ENCODE data around the gene RSPRY1. TPM values are rescaled to one million over a fixed set of nuclear protein-coding genes. Genes with fewer than 3 reads are reported as not detected.

Gene RSPRY1
- total and polyA plus RNA-seq, 2 of the 8 experiments (the other 6 are each of a cell fraction or from before 2014, with no cell fraction given): 11.5 to 32.5 TPM

DNA sequence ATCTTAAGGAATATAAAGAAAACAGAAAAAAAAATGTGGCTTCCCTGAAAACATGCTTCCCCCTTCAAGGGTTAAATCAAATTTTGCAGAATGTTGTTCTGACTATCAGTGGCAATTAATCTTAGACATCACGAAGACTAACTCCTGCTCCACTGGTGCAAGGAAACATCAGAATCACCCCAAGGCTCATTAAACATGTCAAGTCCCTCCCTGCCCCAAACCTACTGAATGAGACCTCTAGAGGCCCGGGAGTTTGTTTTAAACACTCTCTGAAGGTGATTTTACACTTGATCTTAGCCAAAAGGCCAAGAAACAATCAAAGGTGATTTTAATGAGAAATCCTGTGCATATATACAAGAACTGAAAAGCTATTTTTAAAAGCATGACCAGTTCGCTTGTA, 18.6 kb upstream of the RSPRY1 start (continued):
- TF ChIP-seq BRCA1 (IDR thresholded peaks at IDR 0.05; ENCODE audit: low read depth, low read length): no peak
- no peak for TF ChIP-seq TEAD4 (IDR thresholded peaks at IDR 0.05; ENCODE audit: low read depth, low read length)
- TF ChIP-seq, protein P1, sequence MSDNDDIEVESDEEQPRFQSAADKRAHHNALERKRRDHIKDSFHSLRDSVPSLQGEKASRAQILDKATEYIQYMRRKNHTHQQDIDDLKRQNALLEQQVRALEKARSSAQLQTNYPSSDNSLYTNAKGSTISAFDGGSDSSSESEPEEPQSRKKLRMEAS (IDR thresholded peaks at IDR 0.05): no peak
- TF ChIP-seq JUND (IDR thresholded peaks at IDR 0.05; ENCODE audit: low read length): no peak
- TF ChIP-seq MAFK (IDR thresholded peaks at IDR 0.05; ENCODE audit: low read depth, low read length): no peak

Measured in H1 (cell line).